ENCODE measurements around the gene C3orf20. TPM values are rescaled to one million over a fixed set of nuclear protein-coding genes. Genes with fewer than 3 reads are reported as not detected.
A peak's percentile ranks its signal among the peaks of the same experiment; 100 is the strongest.

C3orf20 gene
- total and polyA plus RNA-seq, 9 of the 15 experiments (the other 6 are each of a cell fraction or from before 2014, with no cell fraction given), result 0.04 TPM; not detected in 8

DNA sequence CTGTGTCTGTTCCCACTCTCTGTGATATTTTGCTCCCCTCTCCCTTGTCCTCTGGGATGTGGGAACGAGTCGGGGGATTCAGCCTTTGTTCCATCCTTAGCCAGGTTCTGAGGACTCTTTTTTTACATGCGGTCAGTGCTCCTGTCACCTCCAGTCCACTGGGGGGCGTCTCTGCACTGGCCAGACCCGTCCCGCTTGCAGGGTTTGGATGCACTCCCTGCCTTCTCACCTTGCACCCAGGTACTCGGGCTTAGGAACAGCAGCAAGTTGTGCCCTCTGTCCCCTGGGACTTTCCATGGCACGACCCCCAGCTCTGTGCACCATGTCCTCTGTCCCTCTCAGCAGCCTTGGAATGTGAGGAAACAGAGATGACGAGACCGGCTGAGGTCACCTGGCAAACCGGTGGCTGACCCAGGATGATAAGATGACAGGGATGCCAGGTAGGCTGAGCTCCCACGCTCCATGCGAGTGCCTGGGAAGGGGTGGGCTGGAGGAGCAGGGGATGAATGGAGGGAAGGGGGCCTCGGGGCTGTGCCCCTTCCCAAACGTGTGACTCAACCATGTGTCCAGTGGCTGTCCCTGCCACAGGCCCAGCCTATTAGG is 116.5 kb downstream of the C3orf20 start (continued):
- TF ChIP-seq ZKSCAN1 (IDR thresholded peaks at IDR 0.05; ENCODE audit: low read depth, low read length), result 0 out of 2 replicates have a peak, but pooled peaks have one; percentile 43
- no peak for TF ChIP-seq C11orf30 (IDR thresholded peaks at IDR 0.05; ENCODE audit: low read depth)
- no peak for TF ChIP-seq KAT2B (IDR thresholded peaks at IDR 0.05; ENCODE audit: low read depth, low read length)
- no peak for TF ChIP-seq HNRNPL (IDR thresholded peaks at IDR 0.05; ENCODE audit: low read depth, low read length)
- TF ChIP-seq TCFL5 (CRISPR knock-in tag; conservative IDR thresholded peaks at IDR 0.05), result no peak
- TF ChIP-seq CC2D1A (IDR thresholded peaks at IDR 0.05), result peak; percentile 75; the same call in 1 of the 2 replicates
- TF ChIP-seq, protein P1, sequence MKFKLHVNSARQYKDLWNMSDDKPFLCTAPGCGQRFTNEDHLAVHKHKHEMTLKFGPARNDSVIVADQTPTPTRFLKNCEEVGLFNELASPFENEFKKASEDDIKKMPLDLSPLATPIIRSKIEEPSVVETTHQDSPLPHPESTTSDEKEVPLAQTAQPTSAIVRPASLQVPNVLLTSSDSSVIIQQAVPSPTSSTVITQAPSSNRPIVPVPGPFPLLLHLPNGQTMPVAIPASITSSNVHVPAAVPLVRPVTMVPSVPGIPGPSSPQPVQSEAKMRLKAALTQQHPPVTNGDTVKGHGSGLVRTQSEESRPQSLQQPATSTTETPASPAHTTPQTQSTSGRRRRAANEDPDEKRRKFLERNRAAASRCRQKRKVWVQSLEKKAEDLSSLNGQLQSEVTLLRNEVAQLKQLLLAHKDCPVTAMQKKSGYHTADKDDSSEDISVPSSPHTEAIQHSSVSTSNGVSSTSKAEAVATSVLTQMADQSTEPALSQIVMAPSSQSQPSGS (CRISPR knock-in tag; IDR thresholded peaks at IDR 0.05), result no peak
- TF ChIP-seq GATA2 (CRISPR knock-in tag; IDR thresholded peaks at IDR 0.05), result no peak
- TF ChIP-seq, protein P2, sequence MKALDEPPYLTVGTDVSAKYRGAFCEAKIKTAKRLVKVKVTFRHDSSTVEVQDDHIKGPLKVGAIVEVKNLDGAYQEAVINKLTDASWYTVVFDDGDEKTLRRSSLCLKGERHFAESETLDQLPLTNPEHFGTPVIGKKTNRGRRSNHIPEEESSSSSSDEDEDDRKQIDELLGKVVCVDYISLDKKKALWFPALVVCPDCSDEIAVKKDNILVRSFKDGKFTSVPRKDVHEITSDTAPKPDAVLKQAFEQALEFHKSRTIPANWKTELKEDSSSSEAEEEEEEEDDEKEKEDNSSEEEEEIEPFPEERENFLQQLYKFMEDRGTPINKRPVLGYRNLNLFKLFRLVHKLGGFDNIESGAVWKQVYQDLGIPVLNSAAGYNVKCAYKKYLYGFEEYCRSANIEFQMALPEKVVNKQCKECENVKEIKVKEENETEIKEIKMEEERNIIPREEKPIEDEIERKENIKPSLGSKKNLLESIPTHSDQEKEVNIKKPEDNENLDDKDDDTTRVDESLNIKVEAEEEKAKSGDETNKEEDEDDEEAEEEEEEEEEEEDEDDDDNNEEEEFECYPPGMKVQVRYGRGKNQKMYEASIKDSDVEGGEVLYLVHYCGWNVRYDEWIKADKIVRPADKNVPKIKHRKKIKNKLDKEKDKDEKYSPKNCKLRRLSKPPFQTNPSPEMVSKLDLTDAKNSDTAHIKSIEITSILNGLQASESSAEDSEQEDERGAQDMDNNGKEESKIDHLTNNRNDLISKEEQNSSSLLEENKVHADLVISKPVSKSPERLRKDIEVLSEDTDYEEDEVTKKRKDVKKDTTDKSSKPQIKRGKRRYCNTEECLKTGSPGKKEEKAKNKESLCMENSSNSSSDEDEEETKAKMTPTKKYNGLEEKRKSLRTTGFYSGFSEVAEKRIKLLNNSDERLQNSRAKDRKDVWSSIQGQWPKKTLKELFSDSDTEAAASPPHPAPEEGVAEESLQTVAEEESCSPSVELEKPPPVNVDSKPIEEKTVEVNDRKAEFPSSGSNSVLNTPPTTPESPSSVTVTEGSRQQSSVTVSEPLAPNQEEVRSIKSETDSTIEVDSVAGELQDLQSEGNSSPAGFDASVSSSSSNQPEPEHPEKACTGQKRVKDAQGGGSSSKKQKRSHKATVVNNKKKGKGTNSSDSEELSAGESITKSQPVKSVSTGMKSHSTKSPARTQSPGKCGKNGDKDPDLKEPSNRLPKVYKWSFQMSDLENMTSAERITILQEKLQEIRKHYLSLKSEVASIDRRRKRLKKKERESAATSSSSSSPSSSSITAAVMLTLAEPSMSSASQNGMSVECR (CRISPR knock-in tag; IDR thresholded peaks at IDR 0.05), result no peak
- TF ChIP-seq STAG1 (CRISPR knock-in tag; IDR thresholded peaks at IDR 0.05; ENCODE audit: borderline replicate concordance), result peak; percentile 68; the same call in 1 of the 2 replicates
- no peak for TF ChIP-seq NCOA2 (IDR thresholded peaks at IDR 0.05; ENCODE audit: partially characterized antibody in 2 of 2)
- no peak for TF ChIP-seq PHB (CRISPR knock-in tag; IDR thresholded peaks at IDR 0.05)
- TF ChIP-seq RAD21 (CRISPR knock-in tag; conservative IDR thresholded peaks at IDR 0.05 in 1 of 2, IDR thresholded peaks at IDR 0.05 in 1 of 2), result peak; percentile 77 to 96
- TF ChIP-seq, protein P3, sequence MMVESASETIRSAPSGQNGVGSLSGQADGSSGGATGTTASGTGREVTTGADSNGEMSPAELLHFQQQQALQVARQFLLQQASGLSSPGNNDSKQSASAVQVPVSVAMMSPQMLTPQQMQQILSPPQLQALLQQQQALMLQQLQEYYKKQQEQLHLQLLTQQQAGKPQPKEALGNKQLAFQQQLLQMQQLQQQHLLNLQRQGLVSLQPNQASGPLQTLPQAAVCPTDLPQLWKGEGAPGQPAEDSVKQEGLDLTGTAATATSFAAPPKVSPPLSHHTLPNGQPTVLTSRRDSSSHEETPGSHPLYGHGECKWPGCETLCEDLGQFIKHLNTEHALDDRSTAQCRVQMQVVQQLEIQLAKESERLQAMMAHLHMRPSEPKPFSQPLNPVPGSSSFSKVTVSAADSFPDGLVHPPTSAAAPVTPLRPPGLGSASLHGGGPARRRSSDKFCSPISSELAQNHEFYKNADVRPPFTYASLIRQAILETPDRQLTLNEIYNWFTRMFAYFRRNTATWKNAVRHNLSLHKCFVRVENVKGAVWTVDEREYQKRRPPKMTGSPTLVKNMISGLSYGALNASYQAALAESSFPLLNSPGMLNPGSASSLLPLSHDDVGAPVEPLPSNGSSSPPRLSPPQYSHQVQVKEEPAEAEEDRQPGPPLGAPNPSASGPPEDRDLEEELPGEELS (CRISPR knock-in tag; IDR thresholded peaks at IDR 0.05; ENCODE audit: borderline replicate concordance), result no peak
- TF ChIP-seq, protein P4, sequence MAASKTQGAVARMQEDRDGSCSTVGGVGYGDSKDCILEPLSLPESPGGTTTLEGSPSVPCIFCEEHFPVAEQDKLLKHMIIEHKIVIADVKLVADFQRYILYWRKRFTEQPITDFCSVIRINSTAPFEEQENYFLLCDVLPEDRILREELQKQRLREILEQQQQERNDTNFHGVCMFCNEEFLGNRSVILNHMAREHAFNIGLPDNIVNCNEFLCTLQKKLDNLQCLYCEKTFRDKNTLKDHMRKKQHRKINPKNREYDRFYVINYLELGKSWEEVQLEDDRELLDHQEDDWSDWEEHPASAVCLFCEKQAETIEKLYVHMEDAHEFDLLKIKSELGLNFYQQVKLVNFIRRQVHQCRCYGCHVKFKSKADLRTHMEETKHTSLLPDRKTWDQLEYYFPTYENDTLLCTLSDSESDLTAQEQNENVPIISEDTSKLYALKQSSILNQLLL (CRISPR knock-in tag; IDR thresholded peaks at IDR 0.05; ENCODE audit: borderline replicate concordance), result no peak
- no peak for TF ChIP-seq SP2 (IDR thresholded peaks at IDR 0.05; ENCODE audit: extremely low read depth, low read depth, low read length, poor library complexity, severe bottlenecking)
- TF ChIP-seq, protein P5, sequence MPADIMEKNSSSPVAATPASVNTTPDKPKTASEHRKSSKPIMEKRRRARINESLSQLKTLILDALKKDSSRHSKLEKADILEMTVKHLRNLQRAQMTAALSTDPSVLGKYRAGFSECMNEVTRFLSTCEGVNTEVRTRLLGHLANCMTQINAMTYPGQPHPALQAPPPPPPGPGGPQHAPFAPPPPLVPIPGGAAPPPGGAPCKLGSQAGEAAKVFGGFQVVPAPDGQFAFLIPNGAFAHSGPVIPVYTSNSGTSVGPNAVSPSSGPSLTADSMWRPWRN (IDR thresholded peaks at IDR 0.05; ENCODE audit: low read depth), result no peak
